Keratinocyte (primary cell): ENCODE data around the gene DDRGK1.

Experiments used
- EZH2 ChIP-seq: IDR thresholded peaks from one replicate; pipeline ENCODE4 v1.6.1; 2012; ENCODE audit warnings: inconsistent platforms, mild to moderate bottlenecking, low read length, moderate library complexity
- TF ChIP-seq, protein P1 (sequence below), 3 experiments: IDR thresholded peaks in 1 of 3; conservative IDR thresholded peaks in 1 of 3; optimal IDR thresholded peaks in 1 of 3; 2 replicates in 2 of 3; 3 replicates in 1 of 3; pipeline versions ENCODE3 to v1.5.1; 2011; ENCODE audit warnings: low read length in 3 of 3, mild to moderate bottlenecking in 3 of 3, moderate library complexity in 2 of 3, control low read depth in 1 of 3, inconsistent platforms in 1 of 3; ENCODE audit not compliant: insufficient read depth in 2 of 3; ENCODE audit errors: extremely low read depth in 1 of 3

DNA sequence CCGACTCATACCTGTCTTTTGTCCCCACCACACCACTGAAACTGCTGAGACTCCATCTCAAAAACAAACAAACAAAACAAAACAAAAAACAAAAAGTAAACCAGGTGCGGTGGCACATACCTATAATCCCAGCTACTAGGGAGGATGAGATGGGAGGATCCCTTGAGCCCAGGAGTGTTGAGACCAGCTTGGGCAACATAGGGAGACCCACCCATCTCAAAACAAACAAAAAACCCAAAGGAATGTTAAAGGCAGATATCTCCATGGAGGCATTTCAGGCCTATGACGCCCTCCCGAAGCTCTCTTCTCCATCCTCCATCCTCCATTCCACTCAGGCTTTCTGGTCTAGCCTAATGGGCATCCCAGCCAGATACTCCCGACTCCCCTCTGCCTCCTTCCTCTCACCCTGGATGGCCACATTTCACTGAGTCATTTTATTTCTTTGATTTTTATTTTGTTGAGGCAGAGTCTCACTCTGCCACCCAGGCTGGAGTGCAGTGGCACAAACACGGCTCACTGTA, 37.8 kb upstream of the DDRGK1 start:
- TF ChIP-seq, protein P1, sequence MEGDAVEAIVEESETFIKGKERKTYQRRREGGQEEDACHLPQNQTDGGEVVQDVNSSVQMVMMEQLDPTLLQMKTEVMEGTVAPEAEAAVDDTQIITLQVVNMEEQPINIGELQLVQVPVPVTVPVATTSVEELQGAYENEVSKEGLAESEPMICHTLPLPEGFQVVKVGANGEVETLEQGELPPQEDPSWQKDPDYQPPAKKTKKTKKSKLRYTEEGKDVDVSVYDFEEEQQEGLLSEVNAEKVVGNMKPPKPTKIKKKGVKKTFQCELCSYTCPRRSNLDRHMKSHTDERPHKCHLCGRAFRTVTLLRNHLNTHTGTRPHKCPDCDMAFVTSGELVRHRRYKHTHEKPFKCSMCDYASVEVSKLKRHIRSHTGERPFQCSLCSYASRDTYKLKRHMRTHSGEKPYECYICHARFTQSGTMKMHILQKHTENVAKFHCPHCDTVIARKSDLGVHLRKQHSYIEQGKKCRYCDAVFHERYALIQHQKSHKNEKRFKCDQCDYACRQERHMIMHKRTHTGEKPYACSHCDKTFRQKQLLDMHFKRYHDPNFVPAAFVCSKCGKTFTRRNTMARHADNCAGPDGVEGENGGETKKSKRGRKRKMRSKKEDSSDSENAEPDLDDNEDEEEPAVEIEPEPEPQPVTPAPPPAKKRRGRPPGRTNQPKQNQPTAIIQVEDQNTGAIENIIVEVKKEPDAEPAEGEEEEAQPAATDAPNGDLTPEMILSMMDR (optimal IDR thresholded peaks at IDR 0.05 in 1 of 3, IDR thresholded peaks at IDR 0.05 in 1 of 3, conservative IDR thresholded peaks at IDR 0.05 in 1 of 3; ENCODE audit: extremely low read depth in 1 of 3, insufficient read depth in 2 of 3, low read length in 3 of 3): no peak
- no peak for TF ChIP-seq EZH2
